Stimulated activated CD8-positive, alpha-beta memory T cell treated with anti-CD3 and anti-CD28 coated beads, Interleukin-7, amount 100 ng/mL, for 48 hours (primary cell): ENCODE results near the gene FBLL1.
"Not testable (repeated sequence)": the region's sequence is repeated elsewhere in the genome, so short reads cannot be mapped to it uniquely, and the experiment has no call there.

Source experiments
- DNase-seq, 2 donors: peaks; one replicate each; pipeline ENCODE4 v3.0.0-alpha.2; 2020; ENCODE audit warnings: low read depth in 1 of 2; ENCODE audit errors: extremely low read depth in 1 of 2

FBLL1 gene

DNA sequence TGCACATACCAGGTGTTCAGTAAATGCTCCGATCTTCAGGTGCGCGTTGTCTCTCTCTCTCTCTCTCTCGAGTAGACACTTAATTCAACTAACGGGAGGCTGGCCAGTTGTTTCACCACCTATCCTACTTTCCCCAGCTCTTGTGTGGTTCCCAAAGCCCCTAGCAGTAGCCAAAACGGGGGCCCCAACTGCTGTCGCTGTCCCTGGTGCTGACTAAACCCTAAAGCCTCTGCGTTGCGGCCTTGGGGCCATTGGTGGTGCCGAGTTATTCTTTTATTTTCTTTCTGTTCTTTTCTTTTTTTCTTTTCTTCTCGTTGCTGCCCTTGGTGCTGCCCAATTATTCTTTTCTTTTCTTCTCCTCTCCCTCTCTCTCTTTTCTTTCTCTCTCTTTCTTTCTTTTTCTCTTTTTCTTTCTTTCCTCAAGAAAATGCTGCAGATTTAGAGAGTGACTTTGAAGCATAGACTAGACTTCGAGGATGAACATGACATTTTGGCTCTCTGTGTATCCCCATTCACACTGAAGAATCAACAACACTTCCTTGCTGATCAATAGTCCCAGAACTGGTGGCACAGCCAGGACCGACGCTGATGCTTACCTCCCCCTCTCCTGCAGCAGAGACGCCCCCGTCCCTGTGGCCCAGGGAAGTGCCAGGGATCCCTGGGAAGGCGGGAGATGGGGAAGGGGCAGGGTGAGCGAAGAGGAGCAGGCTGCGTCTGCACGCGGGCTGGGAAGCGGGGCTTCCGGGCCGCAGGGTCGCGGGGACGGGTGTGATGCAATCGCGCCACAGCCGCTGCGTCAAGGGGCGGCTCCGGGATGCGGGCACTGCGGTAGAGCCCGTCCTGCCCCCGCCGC is at the start of gene FBLL1:
TSS of gene FBLL1 (plus strand) at position 785 of the 853 bp plus-strand sequence. CDS start 200 bp downstream, outside the sequence.
- no peak for DNase-seq

DNA sequence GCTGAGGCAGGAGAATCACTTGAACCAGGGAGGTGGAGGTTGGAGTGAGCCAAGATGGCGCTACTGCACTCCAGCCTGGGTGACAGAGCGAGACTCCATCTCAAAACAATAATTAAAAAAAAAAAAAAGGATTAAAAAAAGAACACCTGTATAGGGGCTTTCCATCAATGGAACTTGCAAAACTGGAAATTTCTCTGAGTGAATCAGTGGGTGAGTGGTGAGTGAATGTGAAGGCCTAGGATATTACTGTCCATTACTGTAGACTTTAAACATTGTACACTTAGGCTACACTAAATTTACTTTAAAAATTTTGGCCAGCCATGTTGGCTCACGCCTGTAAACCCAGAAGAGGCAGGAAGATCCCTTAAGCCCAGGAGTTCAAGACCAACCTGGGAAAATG is 48.5 kb upstream of the FBLL1 start:
- no peak for DNase-seq

DNA sequence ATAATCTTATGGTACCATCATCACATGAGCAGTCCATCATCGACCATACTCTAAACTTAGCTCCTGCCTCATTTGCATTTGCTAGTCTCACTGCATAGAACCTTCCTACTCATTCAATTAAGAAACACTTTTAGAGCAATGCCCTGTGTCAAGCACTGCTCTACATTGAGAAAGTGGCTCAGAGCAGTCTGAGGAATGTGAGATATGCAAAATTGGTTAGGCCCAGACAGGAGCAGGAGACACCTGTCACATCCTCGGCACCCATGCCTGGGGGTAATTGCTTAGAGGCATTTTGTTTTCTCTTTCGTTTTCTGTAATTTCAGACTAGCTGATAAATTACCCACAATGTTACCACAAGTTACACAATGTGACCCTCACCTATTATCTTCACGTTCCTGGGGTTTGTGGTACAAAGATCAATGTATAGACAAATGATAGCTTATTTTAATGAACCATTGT is 47.7 kb upstream of the FBLL1 start:
- DNase-seq, result no peak

DNA sequence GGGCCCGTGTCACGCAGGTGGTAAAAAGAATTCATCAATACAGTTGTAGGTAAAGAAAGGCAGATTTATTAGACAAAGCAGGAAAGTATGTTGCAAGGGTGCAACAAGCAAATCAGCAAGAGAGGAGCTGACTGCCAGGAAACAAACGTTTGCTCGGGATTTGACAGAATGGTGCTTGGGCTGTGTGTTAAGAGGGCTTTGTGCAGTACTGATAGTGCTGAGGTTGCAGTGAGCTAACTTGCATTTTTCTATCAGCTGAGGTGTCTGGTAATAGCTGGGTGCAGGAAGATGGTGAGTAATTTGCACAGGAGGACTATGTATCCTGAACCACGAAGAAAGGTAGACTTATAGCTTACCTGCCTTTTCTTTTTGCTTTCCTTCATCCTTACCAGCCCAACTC is 46.7 kb upstream of the FBLL1 start:
- DNase-seq, result no peak

DNA sequence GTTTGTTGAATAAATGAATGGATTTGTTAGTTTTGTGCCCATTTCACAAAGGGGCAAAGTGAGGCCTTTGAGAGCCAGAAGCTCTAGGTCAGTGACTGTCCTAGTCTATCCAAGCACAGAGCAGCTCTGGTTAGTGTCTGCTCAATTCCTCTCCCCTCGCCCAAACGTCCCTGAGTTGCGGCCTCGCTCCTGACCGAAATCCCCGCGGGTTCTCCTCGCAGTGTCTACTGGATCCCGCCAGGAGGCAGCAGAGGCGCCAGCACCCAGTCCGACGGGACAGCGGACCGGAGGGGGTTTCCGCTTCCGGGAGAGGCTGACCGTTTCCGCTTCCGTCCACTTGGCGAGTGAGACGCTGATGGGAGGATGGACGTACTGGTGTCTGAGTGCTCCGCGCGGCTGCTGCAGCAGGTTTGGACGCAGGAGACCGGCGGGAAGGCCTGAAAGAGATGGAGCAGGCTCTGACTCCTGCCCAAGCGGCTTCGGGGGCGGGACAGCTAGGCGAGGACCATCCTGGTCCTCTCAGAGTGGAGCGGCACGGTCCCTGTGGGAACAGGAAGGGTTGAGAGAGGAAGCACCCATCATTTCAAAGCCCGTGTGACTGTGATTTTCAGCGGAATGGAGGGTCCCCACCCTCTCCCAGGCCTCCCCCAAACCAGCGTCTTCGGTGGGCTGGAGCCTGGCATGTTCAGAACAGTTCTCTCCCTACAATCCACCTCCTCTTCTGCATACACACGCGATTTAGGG is 42.8 kb upstream of the FBLL1 start, which contains the start of gene RARS1:
TSS of gene RARS1 (plus strand) at position 336 of the 744 bp plus-strand sequence. CDS start at position 364, 28 bp downstream.
- peak; percentile 79 to 86 for DNase-seq

DNA sequence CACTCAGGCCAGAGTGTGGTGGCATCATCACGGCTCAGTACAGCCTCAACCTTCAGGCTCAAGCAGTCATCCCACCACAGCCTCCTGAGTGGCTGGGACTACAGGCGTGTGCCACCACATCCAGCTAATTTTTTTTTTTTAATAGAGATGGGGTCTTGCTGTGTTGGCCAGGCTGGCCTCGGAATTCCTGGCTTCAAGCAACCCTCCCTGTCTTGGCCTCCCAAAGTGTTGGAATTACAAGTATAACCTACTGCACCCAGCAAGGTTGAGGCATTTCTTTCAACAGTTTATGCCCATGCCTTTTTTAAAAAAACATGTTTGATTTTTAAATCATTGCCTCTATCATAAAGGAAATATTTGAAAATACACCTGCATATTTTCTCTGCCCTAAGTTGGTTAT is 40.0 kb upstream of the FBLL1 start:
- DNase-seq, result no peak

DNA sequence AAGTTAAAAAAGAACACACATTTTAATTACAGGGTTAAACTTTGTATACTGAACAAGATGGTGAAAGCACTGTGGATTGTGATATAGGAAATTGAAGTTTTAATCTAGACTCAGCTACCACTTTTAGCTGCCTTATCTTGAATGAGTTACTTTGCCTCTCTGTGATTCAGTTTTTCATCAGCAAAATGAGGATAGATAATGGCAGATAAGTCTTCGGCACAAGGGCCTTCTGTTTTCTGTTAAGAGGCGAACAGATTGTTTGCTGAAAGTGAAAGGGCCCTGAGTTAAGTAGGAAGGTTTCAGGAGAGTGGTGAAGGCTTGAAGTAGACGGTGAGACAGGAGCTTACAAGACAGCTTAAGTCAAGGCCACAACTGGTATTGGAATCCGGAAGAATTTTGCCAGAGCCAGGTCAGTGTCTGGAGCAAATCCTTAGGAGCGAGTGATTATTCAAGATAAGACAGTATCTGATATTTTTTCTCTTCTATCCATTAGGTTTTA is 35.0 kb upstream of the FBLL1 start:
- no peak for DNase-seq

DNA sequence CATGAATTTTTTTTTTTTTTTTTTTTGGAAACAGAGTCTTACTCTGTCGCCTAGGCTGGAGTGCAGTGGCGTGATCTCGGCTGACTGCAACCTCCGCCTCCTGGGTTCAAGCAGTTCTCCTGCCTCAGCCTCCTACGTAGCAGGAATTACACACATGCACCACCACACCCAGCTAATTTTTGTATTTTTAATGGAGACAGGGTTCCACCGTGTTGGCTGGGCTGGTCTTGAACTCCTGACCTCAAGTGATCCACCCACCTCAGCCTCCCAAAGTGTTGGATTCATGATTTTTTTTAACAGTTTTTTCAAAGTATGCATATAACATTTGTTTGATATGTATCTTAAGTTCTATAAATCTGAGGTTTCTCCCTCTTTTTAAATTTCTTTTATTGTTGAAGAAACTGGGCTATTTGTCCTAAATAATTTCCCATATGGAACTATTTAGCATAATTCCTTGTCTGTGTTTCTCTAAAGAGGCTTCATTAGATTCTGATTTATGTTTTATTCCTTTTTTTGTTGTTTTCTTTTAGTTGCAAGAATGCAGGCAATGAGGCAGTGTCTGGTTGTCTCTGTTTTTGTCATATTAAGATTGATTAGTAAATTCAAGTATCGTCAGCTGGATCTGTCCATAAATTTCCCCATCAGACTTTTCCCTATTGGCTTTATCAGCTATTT is 26.4 kb upstream of the FBLL1 start:
- no peak for DNase-seq

DNA sequence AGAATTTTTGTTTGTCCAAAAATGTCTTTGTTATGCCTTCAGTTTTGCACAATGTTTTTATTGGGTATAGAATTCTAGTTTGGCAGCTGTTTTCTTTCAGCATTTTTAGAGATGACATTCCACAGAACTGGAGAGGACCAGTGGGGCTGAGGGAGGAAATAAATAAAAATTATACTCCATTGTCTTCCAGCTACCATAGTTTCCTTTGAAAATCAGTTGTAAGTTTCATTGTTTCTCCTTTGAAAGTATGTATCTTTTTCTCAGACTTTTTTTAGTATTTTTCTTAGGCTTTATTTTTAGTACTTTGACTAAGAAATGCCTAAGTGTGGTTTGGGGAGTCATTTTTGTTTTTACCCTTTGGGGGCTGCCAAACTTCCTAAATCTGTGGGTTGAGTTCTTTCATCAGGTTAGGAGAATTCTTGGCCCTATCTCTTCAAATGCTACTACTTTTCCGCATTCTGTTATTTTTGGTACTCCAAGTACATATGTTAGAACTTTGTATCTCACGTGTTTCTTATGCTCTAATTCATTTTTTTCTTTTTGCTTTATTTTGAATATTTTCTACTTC is 15.2 kb upstream of the FBLL1 start:
- no peak for DNase-seq

DNA sequence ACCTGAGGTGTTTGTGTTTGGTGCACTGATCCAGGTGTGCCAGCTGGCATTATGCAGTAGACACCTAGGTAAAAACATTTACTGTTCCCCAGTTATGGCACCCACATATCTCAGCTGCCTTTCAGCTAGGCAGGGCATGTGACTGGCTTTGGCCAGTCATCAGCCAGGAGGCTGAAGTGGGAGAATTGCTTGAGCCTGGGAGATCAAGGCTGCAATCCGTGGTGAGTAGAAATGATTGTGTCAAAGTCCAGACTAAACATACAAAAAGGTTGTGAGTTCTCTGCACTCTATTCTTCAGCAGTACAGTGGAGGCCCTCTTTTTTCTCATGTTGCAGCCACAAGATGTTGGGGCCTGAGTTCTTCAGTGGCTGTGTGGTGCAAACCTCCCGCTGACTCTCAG is 3.2 kb upstream of the FBLL1 start:
- DNase-seq, result no peak

DNA sequence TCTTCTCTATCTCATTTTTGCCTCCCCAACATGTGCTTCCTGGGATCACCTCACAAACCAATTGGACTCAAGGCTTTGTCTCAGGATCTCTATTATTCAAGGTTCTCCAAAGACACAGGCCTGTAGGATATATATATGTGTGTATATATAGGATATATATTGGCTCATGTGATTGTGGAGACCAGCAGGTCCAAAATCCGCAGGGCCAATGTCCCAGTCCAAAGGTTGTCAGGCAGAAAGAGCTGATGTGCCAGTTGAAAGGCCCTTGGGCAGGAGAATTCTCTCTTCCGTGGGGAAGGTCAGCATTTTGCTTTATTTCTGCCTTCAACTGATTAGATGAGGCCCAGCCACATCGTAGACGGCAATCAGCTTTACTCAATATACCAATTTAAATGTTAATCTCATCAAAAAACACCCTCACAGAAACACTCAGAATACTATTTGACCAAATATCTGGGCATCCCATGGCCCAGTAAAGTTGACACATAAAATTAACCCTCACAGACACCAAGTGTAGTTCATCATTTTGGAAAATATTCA is 1.3 kb upstream of the FBLL1 start:
- DNase-seq, result no peak

DNA sequence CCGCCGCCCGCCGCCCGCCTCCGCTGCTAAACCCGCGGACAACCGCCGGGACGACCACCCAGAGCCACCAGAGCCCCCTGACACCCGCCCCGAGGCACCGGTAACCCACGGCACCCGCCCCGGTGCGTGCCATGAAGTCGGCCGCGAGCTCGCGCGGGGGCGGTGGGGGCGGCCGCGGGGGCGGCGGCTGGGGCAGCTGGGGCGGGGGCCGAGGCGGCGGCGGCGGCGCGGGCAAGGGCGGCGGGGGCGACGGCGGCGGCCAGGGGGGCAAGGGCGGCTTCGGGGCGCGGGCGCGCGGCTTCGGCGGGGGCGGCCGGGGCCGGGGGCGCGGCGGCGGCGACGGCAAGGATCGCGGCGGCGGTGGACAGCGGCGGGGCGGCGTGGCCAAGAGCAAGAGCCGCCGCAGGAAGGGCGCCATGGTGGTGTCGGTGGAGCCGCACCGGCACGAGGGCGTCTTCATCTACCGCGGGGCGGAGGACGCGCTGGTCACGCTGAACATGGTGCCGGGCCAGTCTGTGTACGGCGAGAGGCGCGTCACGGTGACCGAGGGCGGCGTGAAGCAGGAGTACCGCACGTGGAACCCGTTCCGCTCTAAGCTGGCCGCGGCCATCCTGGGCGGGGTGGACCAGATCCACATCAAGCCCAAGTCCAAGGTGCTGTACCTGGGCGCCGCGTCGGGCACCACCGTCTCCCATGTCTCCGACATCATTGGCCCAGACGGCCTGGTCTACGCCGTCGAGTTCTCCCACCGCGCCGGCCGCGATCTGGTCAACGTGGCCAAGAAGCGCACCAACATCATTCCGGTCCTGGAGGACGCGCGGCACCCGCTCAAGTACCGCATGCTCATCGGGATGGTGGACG is 499 bp downstream of the FBLL1 start:
- no peak for DNase-seq

DNA sequence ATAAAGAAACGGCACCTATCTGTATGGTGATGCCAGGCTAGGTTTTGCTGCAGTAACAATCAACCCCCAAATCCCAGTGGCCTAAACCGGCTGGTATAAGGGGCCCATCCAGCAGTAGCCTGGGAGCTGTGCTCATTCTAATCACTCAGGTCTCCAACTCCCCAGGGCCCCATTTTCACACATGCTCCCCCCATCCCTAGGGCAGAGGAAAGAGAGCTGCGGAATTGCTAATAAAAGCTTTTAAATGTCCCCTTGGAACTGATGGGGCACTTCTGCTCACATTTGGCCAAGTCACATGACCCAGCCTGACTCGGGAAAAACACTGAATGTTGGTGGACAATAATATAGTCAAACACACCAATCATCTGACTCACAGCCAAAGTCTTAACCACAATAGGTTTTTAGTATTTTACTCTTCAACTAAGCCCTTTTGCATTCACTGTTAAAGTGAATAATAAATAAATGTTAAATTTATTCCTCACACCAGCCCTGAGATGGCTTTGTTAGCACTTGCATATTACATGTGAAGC is 1.6 kb downstream of the FBLL1 start:
- DNase-seq, result no peak

DNA sequence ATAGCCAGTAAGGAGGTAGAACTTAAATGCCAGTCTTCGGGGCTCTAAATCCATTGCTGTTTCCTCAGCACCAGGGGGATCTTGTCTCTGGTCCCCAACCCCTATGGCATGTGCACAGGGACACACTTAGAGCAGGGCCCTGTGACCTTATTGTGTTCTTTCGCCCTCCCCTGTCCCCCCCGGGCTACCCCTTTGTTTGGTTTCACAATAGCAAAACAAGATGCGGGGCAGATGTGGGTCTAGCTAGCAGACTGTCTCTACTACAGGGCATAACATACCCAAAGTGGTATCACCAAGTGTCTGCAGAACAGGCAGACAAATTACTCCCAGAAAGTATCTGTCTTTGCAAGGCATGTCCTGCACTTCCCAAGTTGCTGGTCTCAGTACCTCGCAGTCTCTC is 2.1 kb downstream of the FBLL1 start:
- no peak for DNase-seq

DNA sequence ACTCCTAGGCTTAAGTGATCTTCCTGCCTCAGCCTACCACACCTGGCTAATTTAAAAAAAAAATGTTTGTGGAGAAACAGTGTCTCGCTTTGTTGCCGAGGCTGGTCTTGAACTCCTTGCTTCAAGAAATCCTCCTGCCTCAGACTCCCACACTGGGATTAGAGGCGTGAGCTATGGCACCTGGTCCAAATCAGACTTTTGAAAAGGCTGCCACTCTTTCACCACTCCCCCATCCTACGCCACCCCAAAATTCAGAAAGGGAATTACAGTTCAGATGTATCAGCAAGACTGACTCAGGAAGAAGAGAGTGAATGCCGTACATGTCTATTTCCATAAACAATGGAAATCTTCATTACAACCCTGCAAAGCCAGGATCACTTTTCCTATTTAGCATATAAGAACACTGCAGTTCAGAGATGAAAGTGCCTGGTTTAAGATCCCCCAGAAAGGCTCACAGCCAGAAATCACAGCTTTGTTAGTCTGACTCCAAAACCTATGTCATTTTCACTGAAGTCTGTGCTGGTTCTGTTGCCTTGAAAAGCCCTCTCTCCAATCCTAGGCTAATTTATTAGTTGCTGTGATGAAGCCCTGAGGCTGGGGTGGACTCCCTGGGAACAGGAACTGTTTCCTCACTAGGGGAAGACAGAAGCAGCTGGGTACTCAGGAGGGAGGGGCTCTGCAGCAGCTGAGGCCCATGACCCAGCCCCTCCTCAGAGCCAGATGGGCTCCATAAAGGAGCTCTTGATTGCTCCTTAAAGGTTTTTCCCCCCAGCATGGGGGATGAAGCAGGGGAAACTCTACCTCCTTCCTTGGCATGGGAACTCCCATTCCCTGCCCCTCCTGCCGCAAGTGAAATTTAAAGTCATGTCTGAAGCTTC is 3.1 kb downstream of the FBLL1 start:
- DNase-seq, result no peak

DNA sequence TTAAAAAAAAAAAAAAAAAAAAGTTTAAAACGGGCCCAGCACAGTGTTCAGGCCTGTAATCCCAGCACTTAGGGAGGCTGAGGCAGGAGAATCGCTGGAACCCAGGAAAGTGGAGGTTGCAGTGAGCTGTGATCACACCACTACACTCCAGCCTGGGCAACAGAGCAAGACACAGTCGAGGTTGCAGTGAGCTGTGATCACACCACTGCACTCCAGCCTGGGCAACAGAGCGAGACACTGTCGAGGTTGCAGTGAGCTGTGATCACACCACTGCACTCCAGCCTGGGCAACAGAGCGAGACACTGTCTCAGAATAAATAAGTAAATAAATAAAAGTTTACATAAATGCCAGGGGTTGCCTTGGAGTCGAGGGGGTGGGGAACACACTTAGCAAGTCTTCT is 5.2 kb downstream of the FBLL1 start:
- not testable (repeated sequence) for DNase-seq

DNA sequence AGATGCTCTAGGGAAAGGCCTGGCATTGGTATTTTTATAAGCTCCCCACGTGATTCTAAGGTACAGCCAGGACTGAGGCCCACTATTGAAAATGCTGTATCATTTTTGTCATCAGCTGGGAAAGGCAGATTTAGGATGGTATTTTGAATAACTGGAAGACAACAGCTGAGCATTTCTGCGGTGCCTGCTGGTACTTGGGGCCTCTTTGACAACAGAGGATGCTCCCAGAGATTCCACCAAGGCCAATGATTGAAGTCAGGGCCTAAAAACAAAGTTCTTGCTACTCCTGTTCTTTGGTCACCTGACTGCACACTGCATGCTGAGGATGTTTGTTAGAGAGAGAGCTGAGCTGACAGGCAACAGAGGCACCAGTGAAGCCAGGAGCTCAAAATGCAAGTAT is 8.1 kb downstream of the FBLL1 start:
- no peak for DNase-seq

DNA sequence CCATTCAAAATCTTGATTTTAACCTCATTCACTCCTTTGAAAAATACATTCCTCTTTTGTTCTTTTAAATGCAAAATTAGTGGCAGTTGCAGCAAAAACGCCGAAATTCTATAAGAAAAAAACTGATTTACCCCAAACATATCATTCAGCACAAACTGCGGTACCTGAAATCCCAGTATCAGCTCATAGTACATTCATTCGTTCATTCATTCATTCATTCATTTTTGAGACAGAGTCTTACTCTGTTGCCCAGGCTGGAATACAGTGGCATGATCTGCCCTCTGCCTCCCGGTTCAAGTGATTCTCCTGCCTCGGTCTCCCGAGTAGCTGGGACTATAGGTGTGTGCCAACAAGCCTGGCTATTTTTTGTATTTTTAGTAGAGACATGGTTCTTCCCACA is 20.4 kb downstream of the FBLL1 start:
- DNase-seq, result no peak
